ENCODE measurements around the gene RAB26.

Gene RAB26

DNA sequence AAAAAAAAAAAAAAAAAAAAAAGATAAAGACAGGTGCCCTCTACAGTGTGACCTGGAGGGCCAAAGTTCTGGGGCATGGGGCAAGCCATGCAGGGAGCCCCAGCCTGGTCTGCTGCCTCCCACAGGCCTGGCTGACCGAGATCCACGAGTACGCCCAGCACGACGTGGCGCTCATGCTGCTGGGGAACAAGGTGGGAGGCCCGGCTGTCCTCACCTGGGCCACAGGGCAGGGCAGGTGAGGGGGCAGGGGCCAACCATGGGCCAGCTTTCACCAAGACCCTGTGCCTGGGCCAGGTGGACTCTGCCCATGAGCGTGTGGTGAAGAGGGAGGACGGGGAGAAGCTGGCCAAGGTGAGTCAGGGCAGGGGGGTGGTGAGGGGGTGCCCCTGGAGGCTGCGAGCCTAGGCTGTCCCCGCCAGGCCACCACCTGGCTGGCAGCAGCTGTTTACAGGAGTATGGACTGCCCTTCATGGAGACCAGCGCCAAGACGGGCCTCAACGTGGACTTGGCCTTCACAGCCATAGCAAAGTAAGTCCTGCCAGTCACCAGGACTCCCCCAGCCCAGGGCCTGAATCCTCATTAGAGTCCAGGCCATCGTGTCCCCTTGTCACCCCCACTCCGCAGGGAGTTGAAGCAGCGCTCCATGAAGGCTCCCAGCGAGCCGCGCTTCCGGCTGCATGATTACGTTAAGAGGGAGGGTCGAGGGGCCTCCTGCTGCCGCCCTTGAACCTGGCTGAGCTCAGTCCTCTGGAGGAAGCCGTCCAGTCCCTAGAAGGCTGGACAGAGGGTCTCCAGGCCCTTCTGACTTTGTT is 4.5 kb downstream of the RAB26 start:
- ATAC-seq (replicated peaks; ENCODE audit: extremely low read depth, poor library complexity, severe bottlenecking) (no peak), DNase-seq (ENCODE audit: low spot score in 2 of 2) (no peak)
- peak overlapping the region; percentile 25 for H3K27ac Mint-ChIP-seq (ENCODE audit: low read depth)
- H3K27me3 Mint-ChIP-seq: no peaks in the 10 kb centered on the region
- no peaks in the 10 kb centered on the region for H3K9me3 Mint-ChIP-seq
- H3K4me3 Mint-ChIP-seq: peak overlapping the region; percentile 79
- peaks cover 11% of the 10 kb centered on the region for H3K36me3 Mint-ChIP-seq (ENCODE audit: insufficient read depth)
- H3K4me1 Mint-ChIP-seq: peaks cover 50% of the 10 kb centered on the region

GRCh38 chr16:2154533-2155090 is 6.2 kb downstream of the RAB26 start:
- ATAC-seq (replicated peaks; ENCODE audit: extremely low read depth, poor library complexity, severe bottlenecking) (no peak), DNase-seq (ENCODE audit: low spot score in 2 of 2) (no peak)
- no peaks in the 10 kb centered on the region for H3K9me3 Mint-ChIP-seq
- H3K27ac Mint-ChIP-seq (ENCODE audit: low read depth): peak overlapping the region; percentile 79
- H3K4me1 Mint-ChIP-seq: peaks cover 55% of the 10 kb centered on the region
- no peaks in the 10 kb centered on the region for H3K27me3 Mint-ChIP-seq
- H3K4me3 Mint-ChIP-seq: peak overlapping the region; percentile 79
- H3K36me3 Mint-ChIP-seq (ENCODE audit: insufficient read depth): peaks cover 11% of the 10 kb centered on the region

DNA sequence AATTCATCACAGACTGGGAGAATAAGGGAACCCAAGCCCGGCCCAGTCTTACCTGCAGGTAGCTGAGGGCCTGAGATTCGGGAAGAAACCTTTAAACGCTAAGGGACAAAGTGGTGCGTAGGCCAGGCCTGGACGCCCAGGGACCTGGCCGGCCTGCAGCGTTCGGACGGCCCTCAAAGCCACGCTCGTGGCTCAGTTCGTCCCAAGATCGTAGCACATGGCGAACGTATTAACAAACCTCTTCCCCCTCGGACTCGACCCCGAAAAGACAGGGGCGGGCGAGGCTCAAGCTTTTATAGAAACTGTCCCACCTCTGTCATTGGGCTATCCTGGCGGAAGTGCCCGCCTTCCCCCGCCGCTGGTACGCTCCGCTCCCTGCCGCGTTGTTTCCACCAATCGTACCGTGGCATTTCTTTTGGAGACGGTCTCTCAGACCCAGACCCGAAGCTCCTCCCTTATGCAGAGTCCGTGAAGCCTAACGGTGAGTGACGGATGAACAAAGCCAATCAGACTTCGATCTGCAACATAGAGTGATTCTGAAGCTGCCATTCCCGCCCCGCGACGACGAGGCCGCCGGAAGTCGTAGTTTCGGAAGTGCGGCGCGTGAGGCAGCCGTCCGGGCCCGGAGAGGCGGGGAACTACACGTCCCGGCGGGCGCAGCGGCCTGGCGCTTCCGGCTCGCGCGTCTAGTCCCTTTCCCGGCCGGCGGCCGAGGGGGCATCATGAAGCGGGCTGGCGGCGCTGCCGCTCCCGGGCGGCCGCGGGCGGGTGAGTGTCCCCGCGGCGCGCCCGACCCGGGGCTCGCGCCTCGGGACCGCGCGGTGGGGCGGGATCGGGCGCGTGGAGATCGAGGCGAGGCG is 6.9 kb downstream of the RAB26 start, which contains the start of gene TRAF7:
Gene TRAF7 (plus strand): TSS at position 692 of the 860 bp plus-strand sequence. CDS start 8,139 bp downstream, outside the sequence.
- no peaks in the 10 kb centered on the region for H3K9me3 Mint-ChIP-seq
- peak within 1 kb of the TSS; percentile 79 for H3K27ac Mint-ChIP-seq (ENCODE audit: low read depth)

GRCh38 chr16:2155977-2156848 is 7.8 kb downstream of the RAB26 start:
- Mint-ChIP-seq H3K36me3 (ENCODE audit: insufficient read depth) (peaks cover 9% of the 10 kb centered on the region), H3K4me3 (peak overlapping the region; percentile 79), H3K9me3 (no peaks in the 10 kb centered on the region), H3K27me3 (no peaks in the 10 kb centered on the region), H3K27ac (ENCODE audit: low read depth) (peak overlapping the region; percentile 79), H3K4me1 (peaks cover 41% of the 10 kb centered on the region)
- DNase-seq (ENCODE audit: low spot score in 2 of 2) (no peak), ATAC-seq (replicated peaks; ENCODE audit: extremely low read depth, poor library complexity, severe bottlenecking) (no peak)

More for the DNA sequence above, 6.9 kb downstream of the RAB26 start, which contains the start of gene TRAF7:
- peak; percentile 96 for ATAC-seq (replicated peaks; ENCODE audit: extremely low read depth, poor library complexity, severe bottlenecking)
- Mint-ChIP-seq H3K4me1 (peaks cover 49% of the 10 kb centered on the region), H3K4me3 (peak within 1 kb of the TSS; percentile 79), H3K36me3 (ENCODE audit: insufficient read depth) (peaks cover 9% of the 10 kb centered on the region), H3K27me3 (no peaks in the 10 kb centered on the region)
- peak; percentile 91 to 98 for DNase-seq (ENCODE audit: low spot score in 2 of 2)

DNA sequence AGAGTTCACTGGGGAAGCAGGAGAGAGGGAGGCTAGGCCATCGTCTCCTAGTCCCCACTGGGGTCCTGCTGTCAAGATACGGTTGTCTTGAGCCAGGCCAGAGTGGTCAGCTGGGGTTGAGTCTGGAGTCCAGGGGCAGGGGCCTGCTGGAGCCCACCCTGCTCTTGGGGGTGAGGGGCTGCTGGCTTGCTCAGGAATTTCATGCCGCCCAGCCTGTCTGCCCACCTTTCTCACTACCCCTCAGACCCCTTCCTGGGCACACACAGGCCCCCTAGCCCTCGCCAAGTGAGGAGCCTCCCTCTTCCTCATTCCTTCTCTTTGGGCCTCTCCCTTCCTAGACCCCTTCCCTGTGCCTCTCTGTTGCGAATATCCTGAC is 8.4 kb downstream of the RAB26 start:
- peaks cover 9% of the 10 kb centered on the region for H3K36me3 Mint-ChIP-seq (ENCODE audit: insufficient read depth)
- ATAC-seq (replicated peaks; ENCODE audit: extremely low read depth, poor library complexity, severe bottlenecking) (no peak), DNase-seq (ENCODE audit: low spot score in 2 of 2) (no peak)
- peak overlapping the region; percentile 79 for H3K4me3 Mint-ChIP-seq
- peaks cover 38% of the 10 kb centered on the region for H3K4me1 Mint-ChIP-seq
- no peaks in the 10 kb centered on the region for H3K9me3 Mint-ChIP-seq
- no peaks in the 10 kb centered on the region for H3K27me3 Mint-ChIP-seq
- H3K27ac Mint-ChIP-seq (ENCODE audit: low read depth): peak overlapping the region; percentile 79

GRCh38 chr16:2157480-2158261 is 9.2 kb downstream of the RAB26 start:
- Mint-ChIP-seq H3K27ac (ENCODE audit: low read depth) (peak overlapping the region; percentile 79), H3K9me3 (no peaks in the 10 kb centered on the region), H3K4me1 (peaks cover 38% of the 10 kb centered on the region), H3K27me3 (no peaks in the 10 kb centered on the region), H3K4me3 (peak overlapping the region; percentile 79), H3K36me3 (ENCODE audit: insufficient read depth) (peaks cover 9% of the 10 kb centered on the region)
- no peak for ATAC-seq (replicated peaks; ENCODE audit: extremely low read depth, poor library complexity, severe bottlenecking)
- DNase-seq (ENCODE audit: low spot score in 2 of 2): no peak

GRCh38 chr16:2158262-2158638 is 9.8 kb downstream of the RAB26 start:
- DNase-seq (ENCODE audit: low spot score in 2 of 2) (no peak), ATAC-seq (replicated peaks; ENCODE audit: extremely low read depth, poor library complexity, severe bottlenecking) (no peak)
- H3K36me3 Mint-ChIP-seq (ENCODE audit: insufficient read depth): peaks cover 9% of the 10 kb centered on the region
- peak overlapping the region; percentile 79 for H3K27ac Mint-ChIP-seq (ENCODE audit: low read depth)
- no peak overlapping the region for H3K4me3 Mint-ChIP-seq
- H3K27me3 Mint-ChIP-seq: no peaks in the 10 kb centered on the region
- no peaks in the 10 kb centered on the region for H3K9me3 Mint-ChIP-seq
- peaks cover 37% of the 10 kb centered on the region for H3K4me1 Mint-ChIP-seq

DNA sequence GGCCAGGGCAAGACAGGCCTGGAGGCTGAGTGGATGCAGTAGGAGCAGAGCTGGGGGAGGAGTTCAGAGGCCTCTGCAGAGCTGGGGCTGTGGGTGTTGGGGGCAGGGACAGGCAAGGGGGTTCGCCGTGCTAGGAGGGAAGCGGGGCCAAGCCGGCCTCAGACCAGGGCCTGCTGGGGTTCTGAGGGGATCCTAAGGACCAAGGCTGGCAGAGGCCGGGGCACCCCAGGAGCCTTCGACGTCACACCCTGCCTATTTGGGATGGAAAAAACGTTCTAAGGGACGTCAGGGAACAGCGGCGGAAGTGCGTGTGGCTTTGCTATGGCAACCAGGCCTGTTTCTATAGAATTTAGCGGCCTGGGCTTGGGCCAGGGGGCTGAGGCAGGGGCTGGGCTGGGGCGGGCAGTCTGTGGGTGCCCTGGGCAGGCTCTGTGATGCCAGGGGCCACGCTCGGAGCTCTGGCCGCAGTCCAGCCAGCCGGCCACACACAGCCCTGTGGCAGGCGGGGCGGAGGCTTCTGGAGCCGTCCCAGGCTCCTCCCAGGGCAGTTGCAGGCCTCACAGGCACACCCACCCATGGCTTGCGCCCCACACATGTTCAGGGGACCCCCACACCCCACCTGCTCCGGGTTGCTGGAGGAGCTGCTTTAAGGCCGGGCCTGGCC is 10.9 kb downstream of the RAB26 start:
- Mint-ChIP-seq H3K9me3 (no peaks in the 10 kb centered on the region), H3K4me3 (no peak overlapping the region), H3K27ac (ENCODE audit: low read depth) (peak overlapping the region; percentile 79), H3K4me1 (peaks cover 29% of the 10 kb centered on the region), H3K27me3 (no peaks in the 10 kb centered on the region), H3K36me3 (ENCODE audit: insufficient read depth) (peaks cover 9% of the 10 kb centered on the region)
- DNase-seq (ENCODE audit: low spot score in 2 of 2) (no peak), ATAC-seq (replicated peaks; ENCODE audit: extremely low read depth, poor library complexity, severe bottlenecking) (no peak)

DNA sequence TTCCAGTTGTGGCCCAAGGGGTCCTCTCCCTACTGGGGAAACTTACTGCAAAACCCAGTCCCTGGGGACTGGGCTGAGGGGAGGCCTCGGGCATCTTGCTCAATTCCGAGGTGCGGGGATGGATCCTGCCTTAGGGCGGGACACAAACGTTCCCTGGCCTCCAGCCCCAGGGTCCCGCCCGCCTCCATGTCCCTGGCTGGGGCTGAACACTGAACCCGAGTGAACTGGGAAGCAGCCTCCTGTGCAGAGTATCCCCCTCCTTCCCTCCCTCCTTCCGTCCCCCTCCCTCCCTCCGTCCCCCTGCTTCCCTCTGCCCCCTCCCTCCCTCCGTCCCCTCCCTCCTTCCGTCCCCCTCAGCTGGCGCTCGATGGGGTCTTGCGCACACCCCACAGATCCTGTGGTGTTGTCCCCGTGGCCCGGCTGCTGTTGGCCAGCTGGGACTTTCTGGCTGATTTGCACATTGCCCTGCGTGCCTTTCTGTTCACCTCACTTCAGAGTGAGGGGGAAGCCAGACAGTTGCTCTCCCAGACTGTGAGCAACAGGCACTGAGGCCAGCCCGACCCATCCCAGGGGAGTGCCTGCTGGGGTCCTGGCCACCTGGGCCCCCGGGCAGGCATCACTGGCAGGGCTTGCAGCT is 12.6 kb downstream of the RAB26 start:
- H3K4me3 Mint-ChIP-seq: no peak overlapping the region
- H3K9me3 Mint-ChIP-seq: no peaks in the 10 kb centered on the region
- H3K27ac Mint-ChIP-seq (ENCODE audit: low read depth): no peak overlapping the region
- H3K4me1 Mint-ChIP-seq: peaks cover 25% of the 10 kb centered on the region
- H3K36me3 Mint-ChIP-seq (ENCODE audit: insufficient read depth): no peaks in the 10 kb centered on the region
- H3K27me3 Mint-ChIP-seq: no peaks in the 10 kb centered on the region
- ATAC-seq (replicated peaks; ENCODE audit: extremely low read depth, poor library complexity, severe bottlenecking) (no peak), DNase-seq (ENCODE audit: low spot score in 2 of 2) (no peak)

DNA sequence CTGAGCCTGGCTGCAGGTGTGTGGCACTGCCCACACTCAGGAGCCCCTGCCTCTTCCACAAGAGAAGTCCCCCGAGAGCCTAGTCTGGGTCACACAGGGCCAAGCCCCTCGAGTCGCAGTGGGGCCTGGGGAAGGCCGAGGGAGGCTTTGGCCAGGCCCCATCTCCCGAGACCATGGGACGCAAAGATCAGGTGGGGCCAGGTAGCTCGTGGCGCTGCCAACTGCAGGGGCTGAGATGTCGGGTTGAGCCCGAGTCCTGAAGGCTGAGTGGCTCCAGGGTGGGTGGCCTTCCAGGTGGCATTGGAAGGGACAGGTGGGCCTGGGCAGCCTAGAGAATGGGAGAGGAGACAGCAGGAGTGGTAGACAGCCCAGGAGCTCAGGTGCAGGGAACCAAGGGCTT is 13.5 kb downstream of the RAB26 start:
- H3K27ac Mint-ChIP-seq (ENCODE audit: low read depth): no peak overlapping the region
- H3K4me3 Mint-ChIP-seq: no peak overlapping the region

GRCh38 chr16:2162676-2163118 is 14.3 kb downstream of the RAB26 start:
- Mint-ChIP-seq H3K4me1 (peaks cover 11% of the 10 kb centered on the region), H3K27me3 (no peaks in the 10 kb centered on the region), H3K36me3 (ENCODE audit: insufficient read depth) (no peaks in the 10 kb centered on the region), H3K4me3 (no peak overlapping the region), H3K9me3 (no peaks in the 10 kb centered on the region), H3K27ac (ENCODE audit: low read depth) (no peak overlapping the region)
- no peak for DNase-seq (ENCODE audit: low spot score in 2 of 2)
- ATAC-seq (replicated peaks; ENCODE audit: extremely low read depth, poor library complexity, severe bottlenecking): no peak

More for the DNA sequence above, 13.5 kb downstream of the RAB26 start:
- Mint-ChIP-seq H3K27me3 (no peaks in the 10 kb centered on the region), H3K9me3 (no peaks in the 10 kb centered on the region), H3K36me3 (ENCODE audit: insufficient read depth) (no peaks in the 10 kb centered on the region), H3K4me1 (peaks cover 19% of the 10 kb centered on the region)
- ATAC-seq (replicated peaks; ENCODE audit: extremely low read depth, poor library complexity, severe bottlenecking) (no peak), DNase-seq (ENCODE audit: low spot score in 2 of 2) (no peak)
